Measurements from ENCODE around the gene CCDC8.
"Not testable (repeated sequence)": the region's sequence is repeated elsewhere in the genome, so short reads cannot be mapped to it uniquely, and the experiment has no call there.

The CCDC8 gene

DNA sequence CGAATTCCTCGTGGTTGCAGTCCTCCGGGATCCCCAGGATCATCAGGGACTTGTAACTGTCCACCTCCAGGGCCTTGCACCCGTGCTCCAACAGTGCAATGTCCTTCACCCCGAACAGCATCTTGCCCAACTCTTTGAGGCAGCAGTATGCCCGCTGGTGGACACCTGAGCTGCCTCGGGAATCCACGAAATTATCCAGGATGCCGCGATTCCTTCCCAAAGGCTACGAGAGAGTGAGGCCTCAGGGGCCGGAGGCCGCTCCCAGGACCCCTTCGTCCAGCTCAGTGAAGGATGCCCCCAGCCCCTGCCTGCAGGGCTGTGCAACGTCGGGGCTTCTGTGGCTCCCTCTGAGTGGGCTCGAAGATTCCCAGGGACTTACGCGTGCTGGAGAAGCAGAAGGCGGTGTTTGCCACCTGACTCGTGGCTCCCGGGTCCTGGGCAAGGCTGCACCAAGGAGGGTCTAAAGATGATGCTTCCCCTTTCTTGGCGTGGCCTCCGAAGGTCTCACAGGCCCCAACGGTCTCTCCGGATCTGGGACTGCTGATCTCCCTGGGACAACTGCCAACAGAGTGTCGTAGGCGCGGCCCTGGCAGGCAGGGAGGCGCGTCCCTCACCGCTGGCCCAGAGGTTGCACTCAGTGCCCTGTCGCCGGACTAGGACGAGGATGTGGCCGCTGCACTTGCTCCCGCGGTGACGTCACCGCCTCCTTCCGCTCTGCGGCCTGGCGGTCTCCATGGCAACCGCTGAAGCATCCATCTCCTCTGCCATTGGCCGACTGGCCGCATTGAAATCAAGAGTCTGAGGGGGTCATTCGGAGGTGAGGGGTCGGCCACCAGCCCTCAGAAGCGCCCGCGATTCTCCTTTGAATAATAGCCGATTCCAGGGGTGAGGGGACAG is 15.1 kb upstream of the CCDC8 start, which contains the start of gene PNMA8C:
Gene PNMA8C, minus strand, starts transcription at position 698 of the 897 bp plus-strand sequence. Its CDS starts 577 bp downstream, at position 121.
- DNase-seq (ENCODE audit: extremely low read depth in 1 of 2, low read depth in 1 of 2) = peak; percentile 46 to 50

DNA sequence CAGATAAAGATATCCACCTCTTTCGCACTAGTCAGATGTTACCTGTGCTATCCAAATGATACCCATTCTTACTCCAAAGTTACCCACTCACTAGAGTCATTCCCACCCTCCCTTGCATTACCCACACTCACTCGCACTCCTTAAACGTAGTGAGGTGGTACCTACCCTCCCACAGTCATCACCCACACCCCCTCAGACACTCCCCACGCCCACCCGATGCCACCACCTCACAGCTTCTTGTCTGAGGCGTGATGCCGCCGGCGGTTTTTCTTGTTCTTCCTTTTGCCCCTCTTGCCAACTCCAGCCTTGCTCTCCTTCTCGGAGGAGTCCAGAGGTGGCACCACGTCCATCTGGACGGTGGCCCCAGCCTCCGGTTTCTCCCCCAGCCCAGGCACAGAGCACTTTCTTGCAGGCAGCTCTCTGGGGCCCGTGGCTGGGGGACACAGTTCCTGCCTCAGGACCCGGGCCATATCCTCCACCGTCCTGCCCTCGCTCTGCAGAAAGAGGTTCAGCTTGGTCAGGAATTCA is 14.2 kb upstream of the CCDC8 start:
- DNase-seq (ENCODE audit: extremely low read depth in 1 of 2, low read depth in 1 of 2) = no peak

DNA sequence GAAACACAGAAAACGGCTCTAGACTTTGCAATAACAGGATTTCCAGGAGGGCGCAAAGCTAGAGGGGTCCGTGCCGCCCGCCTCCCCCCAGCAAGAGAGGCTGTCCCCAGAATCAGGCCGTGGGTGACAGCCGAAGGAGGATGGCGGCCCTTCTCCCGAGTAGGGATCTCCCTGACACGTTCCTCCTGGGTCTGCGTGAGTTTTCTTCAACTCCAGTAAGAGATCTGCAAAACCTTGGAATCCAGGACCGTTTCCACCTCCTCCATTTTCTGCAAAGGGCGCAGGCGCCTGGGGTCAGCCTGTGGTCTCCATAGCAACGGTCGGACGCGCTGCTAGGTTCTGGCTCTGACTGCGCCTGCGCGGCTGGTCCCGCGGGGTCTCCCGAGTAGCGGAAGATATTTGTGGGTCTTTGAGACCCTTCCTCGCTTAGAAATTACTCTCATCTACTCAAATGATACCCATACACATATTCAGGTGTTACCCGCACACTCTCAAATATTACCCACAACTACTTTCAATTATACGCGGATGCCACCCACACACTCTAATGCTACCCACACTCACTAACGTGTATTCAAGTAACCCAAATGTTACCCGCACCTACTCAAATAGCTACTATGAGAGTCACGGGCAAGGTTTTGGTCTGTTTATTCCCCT is 13.3 kb upstream of the CCDC8 start:
- DNase-seq (ENCODE audit: extremely low read depth in 1 of 2, low read depth in 1 of 2) = peak; percentile 16 to 31

DNA sequence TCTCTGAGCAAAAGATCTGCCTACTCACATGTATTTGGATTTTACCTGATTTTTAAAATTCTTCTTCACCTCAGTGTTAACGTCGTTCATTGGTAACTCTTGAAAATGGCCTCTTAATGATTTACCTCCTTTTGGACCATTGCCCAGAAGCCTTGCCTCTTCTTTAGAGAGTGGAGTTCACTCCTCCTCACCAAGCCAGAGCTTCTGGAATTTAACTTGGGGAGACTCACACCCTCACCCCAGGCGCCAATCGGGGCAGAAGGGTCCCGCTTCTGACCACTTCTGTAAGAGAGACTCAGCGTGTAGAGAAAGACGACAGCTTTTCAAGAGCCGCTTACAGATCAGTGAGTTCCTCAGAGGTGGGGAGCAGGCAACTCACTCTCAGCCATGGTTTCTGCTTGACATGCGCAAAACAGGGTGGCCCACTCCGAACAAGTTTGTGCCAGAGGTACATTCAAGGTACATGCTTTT is 12.7 kb upstream of the CCDC8 start:
- DNase-seq (ENCODE audit: extremely low read depth in 1 of 2, low read depth in 1 of 2) = no peak

DNA sequence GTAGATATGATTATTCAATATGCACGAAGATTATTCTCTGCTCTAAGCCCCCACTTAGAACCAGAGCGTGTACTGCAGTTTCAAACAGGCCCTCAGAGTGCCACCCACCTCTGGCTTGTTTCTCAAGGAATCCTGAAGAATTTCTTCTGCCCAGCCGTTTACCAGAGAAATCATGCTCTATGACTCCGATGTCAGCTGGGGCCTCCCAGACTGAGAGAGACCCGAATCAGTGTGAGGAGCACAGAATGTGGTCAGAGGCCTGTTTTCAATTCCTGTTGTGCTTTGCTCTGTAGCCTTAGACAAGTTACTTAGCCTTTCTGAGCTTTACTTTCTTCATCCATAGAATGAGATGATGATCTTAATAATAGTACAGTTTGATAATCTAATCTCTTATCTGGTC is 9.8 kb upstream of the CCDC8 start:
- no peak for DNase-seq (ENCODE audit: extremely low read depth in 1 of 2, low read depth in 1 of 2)

DNA sequence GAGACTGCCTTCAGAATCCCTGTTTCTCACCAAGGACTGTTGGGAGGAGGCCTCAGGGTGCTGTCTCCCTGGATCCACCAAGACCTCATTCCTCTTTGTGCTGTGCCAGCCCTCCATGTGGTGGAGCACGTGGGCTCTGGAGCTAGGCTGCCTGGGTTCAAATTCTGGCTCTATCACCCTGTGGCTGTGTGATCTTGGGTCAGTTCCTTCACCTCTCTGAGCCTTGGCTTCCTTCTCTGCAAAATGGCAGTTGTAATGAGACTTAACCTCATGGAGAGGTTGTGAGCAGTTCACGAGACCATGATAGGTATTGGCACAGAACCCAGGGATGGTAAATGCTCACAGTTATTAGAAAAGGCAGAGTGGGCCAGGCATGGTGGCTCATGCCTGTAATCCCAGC is 9.0 kb upstream of the CCDC8 start:
- no peak for DNase-seq (ENCODE audit: extremely low read depth in 1 of 2, low read depth in 1 of 2)

DNA sequence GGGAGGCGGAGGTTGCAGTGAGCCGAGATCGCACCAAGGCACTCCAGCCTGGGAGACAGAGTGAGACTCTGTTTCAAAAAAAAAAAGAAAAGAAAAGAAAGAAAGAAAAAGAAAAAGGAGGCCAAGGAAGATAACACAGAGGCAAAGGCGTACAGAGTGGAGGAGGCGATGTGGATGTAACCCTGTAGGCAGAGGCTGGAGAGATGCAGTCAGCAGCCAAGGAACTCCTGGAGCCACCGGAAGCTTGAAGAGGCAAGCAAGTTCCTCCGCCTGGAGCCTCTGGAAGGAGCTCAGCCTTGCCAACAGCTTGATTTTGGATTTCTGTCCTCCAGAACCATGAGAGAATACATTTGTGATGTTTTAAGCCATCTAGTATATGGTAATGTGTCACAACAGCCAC is 6.7 kb upstream of the CCDC8 start:
- no peak for DNase-seq (ENCODE audit: extremely low read depth in 1 of 2, low read depth in 1 of 2)

DNA sequence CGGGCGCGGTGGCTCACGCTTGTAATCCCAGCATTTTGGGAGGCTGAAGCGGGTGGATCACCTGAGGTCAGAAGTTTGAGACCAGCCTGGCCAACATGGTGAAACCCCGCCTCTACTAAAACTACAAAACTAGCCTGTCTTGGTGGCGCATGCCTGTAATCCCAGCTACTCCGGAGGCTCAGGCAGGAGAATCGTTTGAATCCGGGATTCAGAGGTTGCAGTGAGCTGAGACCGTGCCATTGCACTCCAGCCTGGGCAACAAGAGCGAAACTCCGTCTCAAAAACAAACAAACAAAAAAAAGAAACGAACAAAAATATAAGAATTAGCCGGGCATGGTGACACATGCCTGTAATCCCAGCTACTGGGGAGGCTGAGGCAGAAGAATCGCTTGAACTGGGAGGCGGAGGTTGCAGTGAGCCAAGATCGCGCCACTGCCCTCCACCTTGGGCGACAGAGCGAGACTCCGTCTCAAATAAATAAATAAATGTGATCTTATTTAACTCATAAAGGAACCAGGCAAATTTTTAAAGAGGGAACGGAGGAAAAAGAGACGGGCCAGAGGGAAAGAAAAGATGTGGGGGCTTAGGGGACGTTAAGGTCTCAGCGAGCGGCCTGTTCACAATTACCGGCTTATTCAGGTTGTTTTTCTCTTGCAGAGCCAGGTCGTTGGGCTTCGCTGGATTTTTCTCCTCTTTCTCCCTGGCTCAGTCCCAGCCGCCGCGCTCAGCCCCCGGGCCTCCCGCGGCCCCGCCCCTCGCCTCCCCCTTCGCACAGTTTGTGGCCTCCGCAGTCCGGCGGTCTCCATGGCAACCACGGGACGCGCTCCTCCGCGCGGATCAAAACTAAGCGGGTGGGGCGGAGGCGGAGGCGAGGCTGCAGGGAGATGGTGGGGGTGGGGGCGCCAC is 2.7 kb upstream of the CCDC8 start:
- peak; percentile 25 to 27 for DNase-seq (ENCODE audit: extremely low read depth in 1 of 2, low read depth in 1 of 2)

DNA sequence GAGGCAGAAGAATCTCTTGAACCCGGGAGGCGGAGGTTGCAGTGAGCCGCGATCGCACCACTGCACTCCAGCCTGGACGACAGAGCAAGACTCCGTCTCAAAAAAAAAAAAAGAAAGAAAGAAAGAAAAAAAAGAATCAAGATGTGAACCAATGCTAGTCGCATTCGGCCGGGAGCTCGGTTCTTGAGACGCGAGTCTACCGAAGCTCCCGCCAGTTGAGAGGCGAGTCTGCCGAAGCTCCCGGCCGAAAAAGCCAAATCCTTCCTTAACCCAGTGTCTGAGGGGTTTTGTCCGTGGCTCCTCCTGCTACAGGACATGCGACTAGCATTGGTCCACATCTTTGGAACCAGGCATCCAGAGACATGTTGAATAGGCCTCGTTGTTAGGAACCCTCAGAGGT is 1.5 kb upstream of the CCDC8 start:
- not testable (repeated sequence) for DNase-seq (ENCODE audit: extremely low read depth in 1 of 2, low read depth in 1 of 2)

DNA sequence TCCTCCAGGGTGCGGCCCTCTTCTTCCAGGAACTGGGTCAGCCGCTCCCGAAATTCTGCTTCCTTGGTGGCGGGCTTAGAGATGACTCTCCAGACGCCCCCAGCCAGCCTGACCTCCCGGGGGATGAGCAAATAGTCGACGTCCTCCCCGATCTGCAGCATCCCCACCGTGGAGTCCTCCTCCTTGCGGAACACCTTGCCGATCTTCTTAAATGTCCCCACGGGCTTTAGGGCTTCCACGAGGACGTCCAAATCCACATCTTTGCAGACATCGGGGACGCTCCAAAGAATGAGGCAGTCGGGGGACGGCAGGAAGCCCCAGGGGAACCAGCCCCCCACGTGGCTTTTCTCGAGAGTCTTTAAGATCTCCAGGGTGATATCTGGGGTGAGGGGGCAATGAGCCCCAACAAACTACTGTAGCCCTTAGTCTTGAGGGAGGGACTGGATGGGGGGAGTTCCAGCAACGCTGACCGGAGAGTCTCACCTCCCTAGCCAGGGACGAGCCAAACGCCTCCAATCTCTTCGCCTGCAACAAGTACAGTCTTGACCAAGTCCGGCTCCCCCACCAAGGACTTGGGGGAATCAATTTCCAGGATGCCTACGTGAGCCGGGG is 608 bp downstream of the CCDC8 start:
- DNase-seq (ENCODE audit: extremely low read depth in 1 of 2, low read depth in 1 of 2) = no peak

DNA sequence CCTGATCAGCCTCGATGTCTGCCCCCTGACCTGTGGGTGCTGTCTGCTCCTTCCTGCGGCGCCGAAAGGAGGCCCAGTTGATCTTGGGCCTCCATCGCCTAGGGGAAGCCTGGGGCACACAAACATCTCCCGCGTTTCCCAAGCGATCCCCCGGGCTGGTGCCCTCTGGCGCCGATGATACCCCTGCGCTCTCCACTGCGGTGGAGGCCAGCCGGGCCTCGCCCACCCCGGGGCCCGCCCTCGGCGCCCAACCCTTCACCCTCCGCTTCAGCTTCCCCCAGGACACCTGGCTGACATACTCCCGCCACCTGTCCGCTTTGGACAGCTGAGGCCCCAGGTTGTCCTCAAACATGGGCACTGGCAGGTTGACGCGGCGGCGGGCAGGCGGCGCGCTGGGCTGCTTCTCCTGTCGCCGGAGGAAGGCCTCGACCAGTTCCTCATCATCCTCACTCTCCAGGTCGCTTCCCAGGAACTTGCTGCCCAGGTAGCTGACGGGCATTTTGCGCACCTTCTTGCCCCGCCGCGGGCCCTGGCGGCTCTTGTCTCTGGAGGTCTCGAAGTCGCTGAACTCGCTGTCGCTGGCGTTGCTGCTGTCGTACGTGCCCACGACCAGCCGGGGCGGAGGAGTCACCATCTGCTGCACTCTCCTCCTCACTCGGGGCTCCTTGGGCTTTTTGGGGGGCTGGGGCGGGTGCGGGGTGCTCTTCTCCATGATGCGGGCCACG is 1.3 kb downstream of the CCDC8 start:
- no peak for DNase-seq (ENCODE audit: extremely low read depth in 1 of 2, low read depth in 1 of 2)

DNA sequence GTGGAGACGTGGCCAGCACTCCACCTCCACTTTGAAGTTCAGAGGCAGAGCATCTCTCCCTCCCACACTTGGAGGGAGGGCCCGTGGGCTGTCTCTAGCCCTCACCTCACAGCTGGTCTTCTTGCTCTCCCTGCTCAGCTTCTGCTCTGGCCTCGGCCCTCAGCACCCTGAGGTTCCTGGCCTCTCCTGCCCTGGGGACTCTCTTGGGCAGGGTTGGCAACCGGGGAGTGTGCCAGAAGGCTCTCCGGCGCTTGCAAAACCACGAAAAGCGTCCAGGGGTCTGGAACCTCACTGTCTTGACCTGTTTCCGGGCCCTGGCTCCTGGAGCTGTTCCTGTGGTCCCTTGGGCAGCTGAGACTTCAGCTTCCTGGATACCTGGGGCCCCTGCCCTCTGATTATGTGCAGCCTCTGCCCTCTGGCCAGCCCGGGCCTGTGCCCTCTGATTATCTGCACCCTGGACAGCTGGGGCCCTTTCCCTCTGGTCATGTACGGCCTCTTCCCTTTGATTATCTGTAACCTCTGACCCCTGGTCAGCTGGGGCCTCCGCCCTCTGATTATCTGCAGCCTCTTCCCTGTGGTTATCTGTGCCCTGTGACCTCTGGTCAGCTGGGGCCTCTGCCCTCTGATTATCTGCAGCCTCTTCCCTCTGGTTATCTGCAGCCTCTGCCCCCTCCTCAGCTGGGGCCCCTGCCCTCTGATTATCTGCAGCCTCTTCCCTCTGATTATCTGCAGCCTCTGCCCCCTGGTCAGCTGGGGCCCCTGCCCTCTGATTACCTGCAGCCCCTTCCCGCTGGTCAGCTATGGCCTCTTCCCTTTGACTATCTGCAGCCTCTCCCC is 2.1 kb downstream of the CCDC8 start:
- no peak for DNase-seq (ENCODE audit: extremely low read depth in 1 of 2, low read depth in 1 of 2)

DNA sequence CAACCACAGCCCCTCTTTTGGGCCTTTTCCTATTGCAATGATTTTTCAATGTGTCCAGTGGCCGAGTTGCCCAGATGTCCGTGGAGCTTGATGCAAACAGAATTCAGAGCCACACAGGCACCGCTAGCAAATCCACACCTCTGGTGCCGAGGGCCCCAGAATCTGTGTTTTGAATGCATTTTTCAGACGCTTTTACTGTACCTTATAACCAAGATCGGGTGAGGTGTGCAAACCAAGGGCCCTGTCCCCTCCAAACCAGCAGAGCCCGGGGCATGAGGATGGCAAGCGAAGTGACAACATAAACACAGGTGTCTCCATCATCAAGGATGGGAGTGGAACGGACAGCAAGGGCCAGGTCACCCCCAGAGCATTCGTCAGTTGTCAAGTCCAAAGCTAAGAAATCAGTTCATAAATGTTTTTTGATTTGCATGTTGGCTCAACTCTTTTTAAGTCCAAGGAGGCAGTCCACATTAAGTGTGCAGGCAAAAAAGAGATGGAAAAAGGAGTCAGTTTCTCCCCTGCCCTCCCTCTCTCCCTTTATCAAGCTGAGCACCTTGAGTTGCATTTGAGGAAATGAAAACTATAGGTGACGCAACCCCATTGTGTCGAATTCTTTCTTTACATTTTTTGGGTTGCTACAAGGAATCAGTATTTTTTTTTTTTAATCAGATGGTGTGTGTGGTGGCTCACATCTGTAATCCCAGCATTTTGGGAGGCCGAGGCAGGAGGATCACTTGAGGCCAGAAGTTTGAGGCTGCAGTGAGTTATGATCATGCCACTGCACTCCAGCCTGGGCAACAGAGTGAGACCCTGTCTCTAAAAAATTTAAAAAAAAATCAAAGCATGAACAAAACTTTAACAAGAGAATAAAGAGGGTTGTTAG is 2.9 kb downstream of the CCDC8 start:
- no peak for DNase-seq (ENCODE audit: extremely low read depth in 1 of 2, low read depth in 1 of 2)

DNA sequence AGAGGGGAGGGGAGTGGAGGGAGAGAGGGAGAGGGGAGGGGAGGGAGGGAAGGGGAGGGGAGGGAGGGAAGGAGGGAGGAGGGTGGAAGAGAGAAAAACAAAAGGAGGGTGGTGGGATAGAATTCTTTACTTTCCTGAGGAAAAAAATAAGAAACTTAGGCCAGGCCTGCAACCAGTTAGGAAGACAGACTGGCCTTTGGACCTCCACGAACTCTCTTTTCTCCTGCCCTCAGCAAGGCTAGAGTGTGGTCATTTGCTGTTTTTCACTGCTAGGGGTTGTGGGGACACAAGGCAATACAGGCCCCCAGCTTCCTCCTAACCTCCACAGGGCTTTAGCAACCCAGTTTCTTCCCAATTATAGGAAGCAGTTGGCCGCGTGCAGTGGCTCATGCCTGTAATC is 4.2 kb downstream of the CCDC8 start:
- no peak for DNase-seq (ENCODE audit: extremely low read depth in 1 of 2, low read depth in 1 of 2)

DNA sequence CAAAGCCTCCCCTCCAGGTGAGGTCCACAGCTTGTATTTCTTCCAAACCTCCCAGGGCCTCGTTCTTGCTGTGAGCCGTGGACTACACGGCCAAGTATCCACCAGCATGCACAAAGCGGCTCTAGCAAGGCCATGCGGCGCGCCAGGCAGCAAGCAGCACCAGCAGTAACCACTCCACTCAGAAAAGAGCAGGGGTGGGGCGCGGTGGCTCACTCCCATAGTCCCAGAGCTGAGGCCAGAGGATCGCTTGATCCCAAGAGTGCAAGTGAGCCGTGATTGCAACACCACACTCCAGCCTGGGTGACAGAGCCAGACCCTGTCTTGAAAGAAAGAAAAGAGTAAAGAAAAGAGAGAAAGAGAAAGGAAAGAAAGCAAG is 4.7 kb downstream of the CCDC8 start:
- no peak for DNase-seq (ENCODE audit: extremely low read depth in 1 of 2, low read depth in 1 of 2)

DNA sequence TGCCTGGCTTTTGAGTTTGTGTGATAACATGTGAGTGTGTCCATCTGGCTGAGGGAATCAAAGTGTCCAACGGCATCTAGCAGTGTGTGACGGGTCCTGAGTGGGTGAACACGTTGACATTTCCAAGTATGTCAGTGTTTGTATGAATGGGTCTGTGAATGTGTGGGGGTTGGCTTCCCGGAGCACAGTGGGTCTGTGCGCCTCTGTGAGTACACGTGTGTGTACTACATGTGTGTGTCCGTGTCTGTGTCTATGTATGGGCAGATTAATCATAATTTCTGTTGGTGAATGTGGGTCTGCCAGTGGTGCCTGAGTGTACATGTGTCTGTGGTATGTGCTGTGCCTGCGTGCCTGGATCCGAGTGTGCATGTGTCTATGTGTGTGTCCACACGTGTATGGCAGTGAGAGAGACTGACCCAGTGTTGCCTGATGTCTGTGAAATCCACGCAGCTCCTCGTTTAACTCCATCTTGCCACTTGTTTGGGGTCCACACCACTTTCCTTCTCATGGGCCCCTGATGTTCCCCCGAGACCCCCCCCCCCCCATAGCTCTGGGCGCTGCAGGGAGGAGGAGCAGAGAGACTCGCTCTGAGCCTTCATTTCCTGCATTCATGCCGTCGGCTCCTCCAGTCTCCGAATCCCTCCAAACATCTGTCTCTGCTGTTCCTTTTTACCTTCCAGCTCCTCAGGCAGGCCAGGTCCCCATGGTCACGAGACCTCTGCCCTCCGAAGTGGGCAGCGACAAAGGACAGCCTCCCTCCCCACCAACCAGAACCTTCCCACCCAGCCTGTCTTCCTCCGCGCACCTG is 5.3 kb downstream of the CCDC8 start:
- DNase-seq (ENCODE audit: extremely low read depth in 1 of 2, low read depth in 1 of 2) = no peak

DNA sequence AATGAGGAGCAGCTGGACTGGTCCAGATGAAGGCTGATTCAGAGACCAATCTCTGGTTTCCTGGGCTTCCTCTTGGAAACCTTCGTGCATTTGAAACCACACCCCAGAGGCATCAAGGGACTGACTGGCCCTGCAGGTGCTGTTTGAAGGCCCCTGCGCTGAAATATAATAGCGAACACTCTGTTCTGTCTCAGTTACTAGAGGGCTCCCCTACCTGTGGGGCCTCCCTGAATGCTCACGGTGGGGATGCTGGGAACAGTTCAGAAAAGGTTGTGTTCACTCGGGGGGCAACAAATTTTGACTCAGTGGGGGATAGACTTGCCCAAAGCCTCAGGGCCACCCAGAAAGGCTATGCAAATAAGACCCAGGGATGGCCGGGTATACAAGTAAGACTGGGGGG is 6.4 kb downstream of the CCDC8 start:
- DNase-seq (ENCODE audit: extremely low read depth in 1 of 2, low read depth in 1 of 2) = no peak
